Measurements from ENCODE around the gene MIER2.

- no peak for TF ChIP-seq CTCF (IDR thresholded peaks at IDR 0.05)
- TF ChIP-seq POLR2A (IDR thresholded peaks at IDR 0.05), result no peak
- peak in 2 of 4 donors; percentile 16 to 41 for TF ChIP-seq POLR2AphosphoS5 (IDR thresholded peaks at IDR 0.05)
These were observed 1.7 kb downstream of the MIER2 start for GRCh38 chr19:342801-343421.

Data from sigmoid colon (tissue), 4 donors.